HEK293 (cell line): ENCODE measurements around the gene CD48.
"Not testable (repeated sequence)": the region's sequence is repeated elsewhere in the genome, so short reads cannot be mapped to it uniquely, and the experiment has no call there.

ENCODE experiments used
- CTCF ChIA-PET: fragments of 350-600 bp; formaldehyde crosslinking; extraction: SDS; loops from one replicate; lab custom pipeline; 2021; ENCODE audit warnings: antibody characterized with exemption; lab: Yijun Ruan, JAX
- POLR2A ChIA-PET: fragments of 300-600 bp; formaldehyde crosslinking; extraction: SDS; loops from one replicate; lab custom pipeline; 2020; ENCODE audit warnings: antibody characterized with exemption, inconsistent platforms; lab: Yijun Ruan, JAX
- H3K27ac ChIP-seq: fragments of 200-500 bp; sonication (Bioruptor generic); 2 replicates; pipeline ENCODE4 v1.5.1; 2014; ENCODE audit warnings: low read depth, low read length, control low read depth, inconsistent platforms; ENCODE audit errors: extremely low read depth
- H3K36me3 ChIP-seq, 2 experiments: fragments of 200-500 bp in 1 of 2; sonication (Bioruptor generic) in 1 of 2; 1 replicate in 1 of 2; 2 replicates in 1 of 2; pipeline ENCODE4 v1.5.1; 2014 to 2017; ENCODE audit warnings: inconsistent platforms in 2 of 2, low read length in 2 of 2; ENCODE audit not compliant: control insufficient read depth in 2 of 2, insufficient read depth in 1 of 2
- H3K4me1 ChIP-seq: fragments of 200-500 bp; sonication (Bioruptor generic); 2 replicates; pipeline ENCODE4 v1.5.1; 2014; ENCODE audit warnings: mild to moderate bottlenecking, low read length, inconsistent platforms; ENCODE audit not compliant: control insufficient read depth, insufficient read depth
- H3K4me3 ChIP-seq: 2 replicates; pipeline ENCODE4 v1.5.1; 2011; ENCODE audit warnings: low read depth, mild to moderate bottlenecking, control low read depth, low read length, moderate library complexity
- H3K9me3 ChIP-seq: fragments of 200-500 bp; sonication (Bioruptor generic); 2 replicates; pipeline ENCODE4 v1.5.1; 2014; ENCODE audit warnings: low read depth, low read length, inconsistent platforms; ENCODE audit not compliant: control insufficient read depth, insufficient read depth
- BCL11B ChIP-seq: fragments of 450-650 bp; formaldehyde crosslinking; IDR thresholded peaks from 2 replicates; pipeline ENCODE4 v1.5.1; 2016; ENCODE audit warnings: low read depth, missing biosample characterization, missing genetic modification characterization
- GLIS2 ChIP-seq: fragments of 450-650 bp; formaldehyde crosslinking; IDR thresholded peaks from 2 replicates; pipeline ENCODE4 v1.5.1; 2016; ENCODE audit warnings: missing biosample characterization, missing genetic modification characterization
- PRDM4 ChIP-seq: fragments of 450-650 bp; formaldehyde crosslinking; IDR thresholded peaks from 2 replicates; pipeline ENCODE4 v1.5.1; 2017; ENCODE audit warnings: missing biosample characterization, missing genetic modification characterization
- YY1 ChIP-seq: fragments of 450-650 bp; formaldehyde crosslinking; IDR thresholded peaks from 2 replicates; pipeline ENCODE4 v1.5.1; 2018; ENCODE audit warnings: missing biosample characterization, missing genetic modification characterization
- ZBTB21 ChIP-seq: fragments of 450-650 bp; formaldehyde crosslinking; IDR thresholded peaks from 2 replicates; pipeline ENCODE4 v1.5.1; 2017; ENCODE audit warnings: missing biosample characterization, missing genetic modification characterization
- ZBTB49 ChIP-seq: fragments of 450-650 bp; formaldehyde crosslinking; IDR thresholded peaks from 2 replicates; pipeline ENCODE4 v1.5.1; 2016; ENCODE audit warnings: missing biosample characterization, missing genetic modification characterization, low read depth
- ZBTB8A ChIP-seq: fragments of 450-650 bp; formaldehyde crosslinking; IDR thresholded peaks from 2 replicates; pipeline ENCODE4 v1.5.1; 2016; ENCODE audit warnings: missing biosample characterization, missing genetic modification characterization
- ZNF175 ChIP-seq: fragments of 450-650 bp; formaldehyde crosslinking; IDR thresholded peaks from 2 replicates; pipeline ENCODE4 v1.5.1; 2016; ENCODE audit warnings: missing biosample characterization, missing genetic modification characterization
- ZNF214 ChIP-seq: fragments of 450-650 bp; formaldehyde crosslinking; IDR thresholded peaks from 2 replicates; pipeline ENCODE4 v1.5.1; 2017; ENCODE audit warnings: missing biosample characterization, mild to moderate bottlenecking, missing genetic modification characterization, borderline replicate concordance
- ZNF221 ChIP-seq: fragments of 450-650 bp; formaldehyde crosslinking; IDR thresholded peaks from 2 replicates; pipeline ENCODE4 v1.5.1; 2017; ENCODE audit warnings: missing biosample characterization, missing genetic modification characterization, borderline replicate concordance
- ZNF292 ChIP-seq: fragments of 450-650 bp; formaldehyde crosslinking; IDR thresholded peaks from 2 replicates; pipeline ENCODE4 v1.5.1; 2016; ENCODE audit warnings: low read depth, missing biosample characterization, missing genetic modification characterization, borderline replicate concordance
- ZNF37A ChIP-seq: fragments of 450-650 bp; IDR thresholded peaks from 2 replicates; pipeline ENCODE4 v1.5.1; 2018; ENCODE audit warnings: missing biosample characterization, missing genetic modification characterization
- ZNF518A ChIP-seq: fragments of 450-650 bp; formaldehyde crosslinking; conservative IDR thresholded peaks from 2 replicates; pipeline ENCODE4 v1.5.1; 2016; ENCODE audit warnings: low read depth, missing biosample characterization, missing genetic modification characterization
- ZNF530 ChIP-seq: fragments of 450-650 bp; formaldehyde crosslinking; IDR thresholded peaks from 2 replicates; pipeline ENCODE4 v1.5.1; 2016; ENCODE audit warnings: low read depth, missing biosample characterization, missing genetic modification characterization
- ZNF629 ChIP-seq: fragments of 450-650 bp; formaldehyde crosslinking; IDR thresholded peaks from 2 replicates; pipeline ENCODE4 v1.5.1; 2017; ENCODE audit warnings: missing biosample characterization, missing genetic modification characterization
- ZNF830 ChIP-seq: fragments of 450-650 bp; IDR thresholded peaks from 2 replicates; pipeline ENCODE4 v1.5.0; 2018; ENCODE audit warnings: missing biosample characterization, missing genetic modification characterization, low read depth, mild to moderate bottlenecking, moderate library complexity
- ZNF837 ChIP-seq: fragments of 450-650 bp; formaldehyde crosslinking; IDR thresholded peaks from 2 replicates; pipeline ENCODE4 v1.5.1; 2016; ENCODE audit warnings: missing biosample characterization, missing genetic modification characterization
- ZSCAN16 ChIP-seq: fragments of 450-650 bp; formaldehyde crosslinking; IDR thresholded peaks from 2 replicates; pipeline ENCODE4 v1.5.1; 2016; ENCODE audit warnings: missing biosample characterization, missing genetic modification characterization

CD48 gene

GRCh38 chr1:160652065-160652641 lies 59.5 kb downstream of the CD48 start:
- H3K9me3 ChIP-seq, H3K36me3 ChIP-seq, H3K27ac ChIP-seq, H3K4me3 ChIP-seq, POLR2A ChIA-PET, H3K4me1 ChIP-seq: not testable (repeated sequence)
- CTCF ChIA-PET, result interaction anchor here (0.9 kb wide), 1 partner anchor 29 kb away, joined by 3 read pairs; no protein-coding TSS in a partner anchor

- Histone ChIP-seq H3K4me3 (no peak overlapping the region), H3K27ac (no peak overlapping the region), H3K36me3 (no peaks in the 10 kb centered on the region), H3K9me3 (no peaks in the 10 kb centered on the region), H3K4me1 (no peaks in the 10 kb centered on the region)
- ChIA-PET CTCF (interaction anchor here (0.9 to 1.0 kb wide), 4 partner anchors 27 to 275 kb away, joined by 3 to 4 read pairs (median 3); no protein-coding TSS in a partner anchor), POLR2A (no interaction called here)
- no peak for TF ChIP-seq ZBTB8A (tag by site-specific recombination)
- TF ChIP-seq PRDM4 (tag by site-specific recombination), result no peak
- no peak for TF ChIP-seq ZSCAN16 (tag by site-specific recombination)
- TF ChIP-seq ZNF830 (tag by site-specific recombination), result no peak
- no peak for TF ChIP-seq ZNF175 (tag by site-specific recombination)
- no peak for TF ChIP-seq BCL11B (tag by site-specific recombination)
These were observed 60.1 kb downstream of the CD48 start for GRCh38 chr1:160651433-160652064.

GRCh38 chr1:160647329-160647720 lies 64.3 kb downstream of the CD48 start:
- CTCF ChIA-PET, result no interaction called here
- POLR2A ChIA-PET, result no interaction called here
- no peak overlapping the region for H3K4me3 ChIP-seq
- H3K9me3 ChIP-seq, result no peaks in the 10 kb centered on the region
- no peaks in the 10 kb centered on the region for H3K36me3 ChIP-seq
- no peaks in the 10 kb centered on the region for H3K4me1 ChIP-seq
- H3K27ac ChIP-seq, result no peak overlapping the region
- TF ChIP-seq ZNF837 (no peak), ZNF530 (tag by site-specific recombination) (no peak), ZNF830 (tag by site-specific recombination) (no peak), YY1 (no peak), ZNF629 (tag by site-specific recombination) (no peak), ZBTB21 (tag by site-specific recombination) (no peak), ZNF214 (tag by site-specific recombination) (no peak), ZNF292 (tag by site-specific recombination) (no peak), GLIS2 (no peak), ZNF175 (tag by site-specific recombination) (no peak), ZNF221 (tag by site-specific recombination) (no peak), ZBTB49 (tag by site-specific recombination) (no peak), ZNF518A (tag by site-specific recombination) (no peak), ZNF37A (tag by site-specific recombination) (no peak)
